Fibroblast of lung (primary cell): ENCODE data around the gene SLC7A6OS. TPM values are rescaled to one million over a fixed set of nuclear protein-coding genes. Genes with fewer than 3 reads are reported as not detected.

ENCODE experiments used
- DNase-seq, 2 donors: peaks; one replicate each; pipeline versions ENCODE4 v3.0.0 to v3.0.0-alpha.2; 2010; ENCODE audit warnings: low read depth in 2 of 2
- H2AFZ ChIP-seq: 2 replicates; pipeline ENCODE4 v1.5.1; 2012; ENCODE audit warnings: low read length, control low read depth, inconsistent platforms
- H3K27ac ChIP-seq: 2 replicates; pipeline ENCODE4 v1.5.1; 2011; ENCODE audit warnings: low read length, control low read depth; ENCODE audit not compliant: insufficient read depth
- H3K27me3 ChIP-seq: 2 replicates; pipeline ENCODE4 v1.5.1; 2011; ENCODE audit warnings: mild to moderate bottlenecking, low read length; ENCODE audit not compliant: control insufficient read depth, insufficient read depth
- H3K36me3 ChIP-seq: 2 replicates; pipeline ENCODE4 v1.5.1; 2011; ENCODE audit warnings: low read length; ENCODE audit not compliant: control insufficient read depth, insufficient read depth
- H3K4me1 ChIP-seq: 2 replicates; pipeline ENCODE4 v1.5.1; 2011; ENCODE audit warnings: low read length; ENCODE audit not compliant: control insufficient read depth, insufficient read depth; ENCODE audit errors: extremely low read depth
- H3K4me2 ChIP-seq: 2 replicates; pipeline ENCODE4 v1.5.1; 2011; ENCODE audit warnings: low read length, control low read depth; ENCODE audit not compliant: insufficient read depth; ENCODE audit errors: extremely low read depth
- H3K4me3 ChIP-seq, 4 experiments: fragments of 200-600 bp in 1 of 4; sonication (generic) in 1 of 4; replicated peaks in 1 of 4; 2 replicates each; pipeline ENCODE4 v1.5.1; 2011 to 2016; ENCODE audit warnings: low read length in 4 of 4, low read depth in 3 of 4, mild to moderate bottlenecking in 3 of 4, control low read depth in 2 of 4, inconsistent platforms in 1 of 4, mixed read lengths in 1 of 4; ENCODE audit not compliant: insufficient read depth in 1 of 4; ENCODE audit errors: control extremely low read depth in 1 of 4
- H3K79me2 ChIP-seq: 2 replicates; pipeline ENCODE4 v1.5.1; 2012; ENCODE audit warnings: mild to moderate bottlenecking, low read length, inconsistent platforms; ENCODE audit not compliant: control insufficient read depth, insufficient read depth
- H3K9ac ChIP-seq: 2 replicates; pipeline ENCODE4 v1.5.1; 2011; ENCODE audit warnings: mild to moderate bottlenecking, low read length, control low read depth; ENCODE audit not compliant: insufficient read depth
- H3K9me3 ChIP-seq: 2 replicates; pipeline ENCODE4 v1.5.1; 2012; ENCODE audit warnings: low read depth, low read length; ENCODE audit not compliant: control insufficient read depth, insufficient read depth
- H4K20me1 ChIP-seq: 2 replicates; pipeline ENCODE4 v1.5.1; 2011; ENCODE audit warnings: low read length; ENCODE audit not compliant: control insufficient read depth, insufficient read depth; ENCODE audit errors: extremely low read depth
- CTCF ChIP-seq, 2 donors: IDR thresholded peaks in 1 of 2; conservative IDR thresholded peaks in 1 of 2; 1 replicate in 1 of 2; 2 replicates in 1 of 2; pipeline ENCODE4 v1.5.1; 2011 to 2012; ENCODE audit warnings: low read length in 2 of 2, control low read depth in 1 of 2, inconsistent platforms in 1 of 2, low read depth in 1 of 2, mild to moderate bottlenecking in 1 of 2
- EZH2 ChIP-seq: IDR thresholded peaks from 2 replicates; pipeline ENCODE4 v1.5.1; 2012; ENCODE audit warnings: low read length, control low read depth, mild to moderate bottlenecking; ENCODE audit errors: missing control alignments
- polyA plus RNA-seq, 2 donors: library from polyadenylated mRNA; depleted of rRNA in 1 of 2; stranded (reverse) in 1 of 2; unstranded in 1 of 2; fragments of >200 nt; gene quantifications; 2 replicates each; pipeline ENCODE4 v1.2.1, GENCODE V29; 2011 to 2012; ENCODE audit warnings: missing spikeins in 1 of 2
- total RNA-seq: library from RNA; depleted of rRNA; stranded (reverse); fragments of >200 nt; gene quantifications from 2 replicates; pipeline ENCODE4 v1.2.1, GENCODE V29; 2014

SLC7A6OS gene
- total and polyA plus RNA-seq, 2 donors (not counting 1 experiment from before 2014, with no cell fraction given): 8.7 to 19.5 TPM

DNA sequence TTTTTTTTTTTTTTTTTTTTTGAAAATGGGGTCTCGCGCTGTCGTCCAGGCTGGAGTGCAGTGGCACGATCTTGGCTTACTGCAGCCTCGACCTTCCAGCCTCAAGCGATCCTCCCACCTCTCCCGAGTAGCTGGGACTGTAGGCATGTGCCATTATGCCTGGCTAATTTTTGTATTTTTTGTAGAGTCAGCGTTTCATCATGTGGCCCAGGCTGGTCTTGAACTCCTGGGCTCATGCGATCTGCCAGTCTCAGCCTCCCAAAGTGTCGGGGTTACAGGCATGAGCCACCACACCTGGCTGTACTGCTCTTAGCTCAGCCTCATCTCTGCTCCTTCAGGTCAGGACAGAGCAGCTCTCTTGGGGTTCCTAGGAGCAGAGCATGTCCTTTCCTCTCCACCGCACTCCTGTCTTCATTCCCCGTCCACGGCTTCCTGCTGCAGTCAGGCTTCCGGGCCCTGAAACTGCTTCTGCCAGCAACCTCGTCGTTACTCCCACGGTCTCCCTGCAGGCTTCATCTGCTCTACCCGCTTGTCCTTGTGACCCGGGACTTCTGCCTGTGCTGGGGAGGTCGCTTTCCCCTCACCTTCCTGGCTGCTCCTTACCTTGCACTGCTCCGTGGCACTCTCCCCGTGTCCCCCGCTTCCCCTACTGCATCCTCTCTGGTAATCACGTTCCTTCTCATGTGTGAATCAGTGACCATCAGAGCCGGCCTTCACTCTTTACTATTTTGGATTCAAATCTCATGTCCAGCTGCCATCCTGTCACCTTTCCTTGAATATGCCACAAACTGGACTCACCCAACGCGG is 38.1 kb upstream of the SLC7A6OS start:
- Histone ChIP-seq H3K4me3 (no peak overlapping the region), H3K27me3 (no peaks in the 10 kb centered on the region), H3K79me2 (no peaks in the 10 kb centered on the region), H3K27ac (no peak overlapping the region), H3K4me2 (no peak overlapping the region), H3K36me3 (peaks cover 23% of the 10 kb centered on the region), H3K4me1 (no peaks in the 10 kb centered on the region), H2AFZ (no peak overlapping the region), H3K9me3 (no peaks in the 10 kb centered on the region), H4K20me1 (no peaks in the 10 kb centered on the region), H3K9ac (no peak overlapping the region)
- TF ChIP-seq EZH2: no peak
- TF ChIP-seq CTCF (conservative IDR thresholded peaks at IDR 0.05 in 1 of 2, IDR thresholded peaks at IDR 0.05 in 1 of 2; ENCODE audit: low read depth in 1 of 2, low read length in 2 of 2): no peak
- DNase-seq: no peak

GRCh38 chr16:68347605-68348004 is 36.9 kb upstream of the SLC7A6OS start:
- TF ChIP-seq EZH2 (no peak), CTCF (conservative IDR thresholded peaks at IDR 0.05 in 1 of 2, IDR thresholded peaks at IDR 0.05 in 1 of 2; ENCODE audit: low read depth in 1 of 2, low read length in 2 of 2) (no peak)
- H3K36me3 ChIP-seq: peaks cover 20% of the 10 kb centered on the region

DNA sequence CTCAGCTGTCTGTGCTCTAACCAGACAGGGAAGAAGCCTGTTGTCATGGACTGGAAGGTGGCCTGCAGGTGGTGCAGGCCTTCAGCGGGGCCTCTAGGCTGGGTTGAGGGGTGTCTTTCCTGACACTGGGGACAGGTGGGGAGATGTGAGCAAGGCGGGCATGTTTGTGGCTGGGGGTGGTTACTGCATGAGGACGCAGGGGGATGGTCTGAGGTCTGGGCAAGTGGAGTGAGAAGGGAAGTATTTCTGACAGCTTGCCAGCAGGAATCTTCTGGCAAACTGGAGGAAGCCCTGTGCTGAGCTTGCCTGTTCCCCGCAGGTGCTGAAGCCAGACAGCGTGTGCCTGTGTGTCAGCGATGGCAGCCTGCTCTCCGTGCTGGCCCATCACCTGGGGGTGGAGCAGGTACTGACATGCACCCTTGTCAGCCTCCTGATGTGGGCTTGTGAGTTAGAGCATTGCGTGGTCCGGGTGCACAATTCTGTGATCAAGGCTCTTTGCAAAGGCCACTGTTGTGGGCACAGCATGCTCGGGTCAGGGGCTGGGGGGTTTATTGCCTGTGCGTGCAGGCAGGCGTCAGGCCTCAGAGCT is 36.2 kb upstream of the SLC7A6OS start:
- TF ChIP-seq CTCF (conservative IDR thresholded peaks at IDR 0.05 in 1 of 2, IDR thresholded peaks at IDR 0.05 in 1 of 2; ENCODE audit: low read depth in 1 of 2, low read length in 2 of 2) (no peak), EZH2 (no peak)
- H3K27me3 ChIP-seq: no peaks in the 10 kb centered on the region
- no peak overlapping the region for H3K9ac ChIP-seq
- no peak overlapping the region for H3K4me2 ChIP-seq
- peaks cover 20% of the 10 kb centered on the region for H3K36me3 ChIP-seq
- DNase-seq: no peak
- H3K79me2 ChIP-seq: no peaks in the 10 kb centered on the region
- H3K27ac ChIP-seq: no peak overlapping the region
- no peak overlapping the region for H2AFZ ChIP-seq
- H3K4me1 ChIP-seq: no peaks in the 10 kb centered on the region
- H3K9me3 ChIP-seq: no peaks in the 10 kb centered on the region
- no peaks in the 10 kb centered on the region for H4K20me1 ChIP-seq
- H3K4me3 ChIP-seq: no peak overlapping the region

More at GRCh38 chr16:68347605-68348004, 36.9 kb upstream of the SLC7A6OS start:
- H3K27me3 ChIP-seq: no peaks in the 10 kb centered on the region
- no peaks in the 10 kb centered on the region for H3K79me2 ChIP-seq
- no peak overlapping the region for H3K4me2 ChIP-seq
- H3K4me3 ChIP-seq: no peak overlapping the region
- H3K9ac ChIP-seq: no peak overlapping the region
- H3K27ac ChIP-seq: no peak overlapping the region
- H2AFZ ChIP-seq: no peak overlapping the region
- H3K4me1 ChIP-seq: no peaks in the 10 kb centered on the region
- no peak for DNase-seq
- H3K9me3 ChIP-seq: no peaks in the 10 kb centered on the region
- no peaks in the 10 kb centered on the region for H4K20me1 ChIP-seq
